Sigmoid colon (tissue), 4 donors: ENCODE results near the gene FLRT1.

ENCODE experiments used
- POLR2AphosphoS5 ChIP-seq, 4 donors: sonication (generic); formaldehyde crosslinking; IDR thresholded peaks; one replicate each; pipeline ENCODE4 v1.6.1; 2017; ENCODE audit warnings: antibody characterized with exemption in 4 of 4
- TF ChIP-seq, protein P1 (sequence below), 4 experiments: fragments of 450-650 bp in 3 of 4; fragments of 200-600 bp in 1 of 4; IDR thresholded peaks; one replicate each; pipeline ENCODE4 v1.5.1; 2016 to 2019; ENCODE audit warnings: antibody characterized with exemption in 4 of 4, mild to moderate bottlenecking in 3 of 4, moderate library complexity in 2 of 4

DNA sequence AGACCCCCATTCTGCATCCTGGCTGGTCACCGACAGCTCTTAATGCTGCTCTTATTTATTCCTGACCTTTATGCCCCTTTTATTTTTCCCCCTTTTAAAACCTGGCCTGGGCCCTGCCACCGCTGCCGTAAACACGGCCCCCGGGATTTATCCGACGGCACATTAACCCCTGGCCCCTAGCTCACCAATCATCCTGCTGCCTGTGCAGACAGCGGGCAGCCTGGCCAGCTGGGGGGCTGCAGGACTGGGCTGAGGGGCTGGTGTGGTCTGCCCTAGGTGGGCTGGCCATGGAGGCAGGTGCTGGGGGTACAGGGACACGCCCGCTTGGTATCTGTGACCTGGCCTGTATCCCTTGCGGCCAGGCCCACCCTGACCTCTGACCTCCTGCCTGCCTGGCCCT lies 21.4 kb upstream of the FLRT1 start:
- TF ChIP-seq POLR2AphosphoS5 (IDR thresholded peaks at IDR 0.05): no peak
- TF ChIP-seq, protein P1, sequence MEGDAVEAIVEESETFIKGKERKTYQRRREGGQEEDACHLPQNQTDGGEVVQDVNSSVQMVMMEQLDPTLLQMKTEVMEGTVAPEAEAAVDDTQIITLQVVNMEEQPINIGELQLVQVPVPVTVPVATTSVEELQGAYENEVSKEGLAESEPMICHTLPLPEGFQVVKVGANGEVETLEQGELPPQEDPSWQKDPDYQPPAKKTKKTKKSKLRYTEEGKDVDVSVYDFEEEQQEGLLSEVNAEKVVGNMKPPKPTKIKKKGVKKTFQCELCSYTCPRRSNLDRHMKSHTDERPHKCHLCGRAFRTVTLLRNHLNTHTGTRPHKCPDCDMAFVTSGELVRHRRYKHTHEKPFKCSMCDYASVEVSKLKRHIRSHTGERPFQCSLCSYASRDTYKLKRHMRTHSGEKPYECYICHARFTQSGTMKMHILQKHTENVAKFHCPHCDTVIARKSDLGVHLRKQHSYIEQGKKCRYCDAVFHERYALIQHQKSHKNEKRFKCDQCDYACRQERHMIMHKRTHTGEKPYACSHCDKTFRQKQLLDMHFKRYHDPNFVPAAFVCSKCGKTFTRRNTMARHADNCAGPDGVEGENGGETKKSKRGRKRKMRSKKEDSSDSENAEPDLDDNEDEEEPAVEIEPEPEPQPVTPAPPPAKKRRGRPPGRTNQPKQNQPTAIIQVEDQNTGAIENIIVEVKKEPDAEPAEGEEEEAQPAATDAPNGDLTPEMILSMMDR (IDR thresholded peaks at IDR 0.05): no peak
